ENCODE data around the gene ETV5.

Gene ETV5

GRCh38 chr3:186115239-186115996 is 6.5 kb upstream of the ETV5 start:
- 96% methylated on average over 12 of the region's 15 CpGs for WGBS (ENCODE audit: insufficient coverage)
- Histone ChIP-seq H3K27me3 (replicated peaks in 2 of 5; ENCODE audit: control insufficient read depth in 4 of 5, insufficient read depth in 5 of 5, low read length in 4 of 5) (peaks cover 5 to 14% (median 5%) of the 10 kb centered on the region in 5 experiments), H3K4me3 (ENCODE audit: control insufficient read depth in 1 of 7, extremely low read depth in 1 of 7, insufficient read depth in 4 of 7, low read depth in 2 of 7, low read length in 6 of 7) (no peak overlapping the region), H3K36me3 (ENCODE audit: control insufficient read depth in 4 of 4, insufficient read depth in 4 of 4, low read length in 3 of 4) (no peaks in the 10 kb centered on the region), H3K9me3 (ENCODE audit: control extremely low read depth in 1 of 5, control insufficient read depth in 4 of 5, insufficient read depth in 2 of 5, low read depth in 1 of 5, low read length in 4 of 5) (no peaks in the 10 kb centered on the region), H3K4me1 (ENCODE audit: control extremely low read depth in 1 of 4, control insufficient read depth in 4 of 4, insufficient read depth in 4 of 4, low read length in 3 of 4) (peaks cover 3 to 15% (median 12%) of the 10 kb centered on the region in 4 experiments), H3K27ac (ENCODE audit: insufficient read depth in 1 of 2, low read depth in 1 of 2, low read length in 2 of 2, poor library complexity in 1 of 2, severe bottlenecking in 2 of 2) (no peak overlapping the region)
- ChIA-PET POLR2A (no interaction called here), CTCF (no interaction called here)
- no peak for DNase-seq

- H3K4me1 ChIP-seq (ENCODE audit: control extremely low read depth in 1 of 4, control insufficient read depth in 4 of 4, insufficient read depth in 4 of 4, low read length in 3 of 4): peaks cover 11 to 48% (median 42%) of the 10 kb centered on the region in 4 experiments
- peaks cover 7 to 31% (median 11%) of the 10 kb centered on the region in 5 experiments for H3K27me3 ChIP-seq (replicated peaks in 2 of 5; ENCODE audit: control insufficient read depth in 4 of 5, insufficient read depth in 5 of 5, low read length in 4 of 5)
- H3K4me3 ChIP-seq (ENCODE audit: control insufficient read depth in 1 of 7, extremely low read depth in 1 of 7, insufficient read depth in 4 of 7, low read depth in 2 of 7, low read length in 6 of 7): no peak overlapping the region
- H3K27ac ChIP-seq (ENCODE audit: insufficient read depth in 1 of 2, low read depth in 1 of 2, low read length in 2 of 2, poor library complexity in 1 of 2, severe bottlenecking in 2 of 2): no peak overlapping the region
- no peaks in the 10 kb centered on the region for H3K9me3 ChIP-seq (ENCODE audit: control extremely low read depth in 1 of 5, control insufficient read depth in 4 of 5, insufficient read depth in 2 of 5, low read depth in 1 of 5, low read length in 4 of 5)
- DNase-seq: peak; percentile 58 to 81 (median 75)
- 47% methylated on average over 8 of the region's 12 CpGs for WGBS (ENCODE audit: insufficient coverage)
- CTCF ChIA-PET: interaction anchor here (1.1 to 2.8 kb wide), 3 partner anchors 12 to 41 kb away, joined by 3 to 11 read pairs (median 5); no protein-coding TSS in a partner anchor
- H3K36me3 ChIP-seq (ENCODE audit: control insufficient read depth in 4 of 4, insufficient read depth in 4 of 4, low read length in 3 of 4): no peaks in the 10 kb centered on the region
- POLR2A ChIA-PET: interaction anchor here (0.9 kb wide), 1 partner anchor 10 kb away, joined by 3 read pairs; no protein-coding TSS in a partner anchor
Observed at GRCh38 chr3:186110975-186111974, 2.4 kb upstream of the ETV5 start.

- ChIA-PET CTCF (interaction anchor here (0.6 to 2.8 kb wide), 4 partner anchors 8 to 72 kb away, joined by 3 to 11 read pairs (median 5); no protein-coding TSS in a partner anchor), POLR2A (interaction anchor here (0.9 kb wide), 1 partner anchor 11 kb away, joined by 3 read pairs; no protein-coding TSS in a partner anchor)
- Histone ChIP-seq H3K27ac (ENCODE audit: insufficient read depth in 1 of 2, low read depth in 1 of 2, low read length in 2 of 2, poor library complexity in 1 of 2, severe bottlenecking in 2 of 2) (no peak overlapping the region), H3K36me3 (ENCODE audit: control insufficient read depth in 4 of 4, insufficient read depth in 4 of 4, low read length in 3 of 4) (no peaks in the 10 kb centered on the region), H3K27me3 (replicated peaks in 2 of 5; ENCODE audit: control insufficient read depth in 4 of 5, insufficient read depth in 5 of 5, low read length in 4 of 5) (peaks cover 7 to 41% (median 13%) of the 10 kb centered on the region in 5 experiments), H3K9me3 (ENCODE audit: control extremely low read depth in 1 of 5, control insufficient read depth in 4 of 5, insufficient read depth in 2 of 5, low read depth in 1 of 5, low read length in 4 of 5) (no peaks in the 10 kb centered on the region), H3K4me1 (ENCODE audit: control extremely low read depth in 1 of 4, control insufficient read depth in 4 of 4, insufficient read depth in 4 of 4, low read length in 3 of 4) (peaks cover 11 to 48% (median 42%) of the 10 kb centered on the region in 4 experiments), H3K4me3 (ENCODE audit: control insufficient read depth in 1 of 7, extremely low read depth in 1 of 7, insufficient read depth in 4 of 7, low read depth in 2 of 7, low read length in 6 of 7) (peak overlapping the region in 6 of 7 experiments; percentile 60 to 83 (median 73))
- DNase-seq: peak in 2 of 3 donors; percentile 37 to 50
- WGBS (ENCODE audit: insufficient coverage): 6% methylated on average over 20 of the region's 35 CpGs
Observed at GRCh38 chr3:186109897-186110803, 1.3 kb upstream of the ETV5 start.

- Histone ChIP-seq H3K36me3 (ENCODE audit: control insufficient read depth in 4 of 4, insufficient read depth in 4 of 4, low read length in 3 of 4) (no peaks in the 10 kb centered on the region), H3K9me3 (ENCODE audit: control extremely low read depth in 1 of 5, control insufficient read depth in 4 of 5, insufficient read depth in 2 of 5, low read depth in 1 of 5, low read length in 4 of 5) (no peaks in the 10 kb centered on the region), H3K4me3 (ENCODE audit: control insufficient read depth in 1 of 7, extremely low read depth in 1 of 7, insufficient read depth in 4 of 7, low read depth in 2 of 7, low read length in 6 of 7) (peak overlapping the region; percentile 41 to 80 (median 73)), H3K27ac (ENCODE audit: insufficient read depth in 1 of 2, low read depth in 1 of 2, low read length in 2 of 2, poor library complexity in 1 of 2, severe bottlenecking in 2 of 2) (no peak overlapping the region), H3K27me3 (replicated peaks in 2 of 5; ENCODE audit: control insufficient read depth in 4 of 5, insufficient read depth in 5 of 5, low read length in 4 of 5) (peaks cover 4 to 36% (median 13%) of the 10 kb centered on the region in 5 experiments), H3K4me1 (ENCODE audit: control extremely low read depth in 1 of 4, control insufficient read depth in 4 of 4, insufficient read depth in 4 of 4, low read length in 3 of 4) (peaks cover 11 to 48% (median 42%) of the 10 kb centered on the region in 4 experiments)
- ChIA-PET CTCF (interaction anchor here (2.8 kb wide), 1 partner anchor 10 kb away, joined by 11 read pairs; no protein-coding TSS in a partner anchor), POLR2A (interaction anchor here (0.7 to 1.3 kb wide), 3 partner anchors 77 to 675 kb away, joined by 3 read pairs; partner anchors contain the start of gene EIF4A2)
- 0% methylated on average over 50 of the region's 69 CpGs for WGBS (ENCODE audit: insufficient coverage)
- peak; percentile 52 to 78 (median 71) for DNase-seq
Observed at GRCh38 chr3:186108106-186108940, 566 bp downstream of the ETV5 start.

GRCh38 chr3:186107215-186108105 is 1.4 kb downstream of the ETV5 start:
- DNase-seq: peak; percentile 47 to 77 (median 66)
- POLR2A ChIA-PET: interaction anchor here (0.7 to 1.3 kb wide), 2 partner anchors 78 to 479 kb away, joined by 3 read pairs; no protein-coding TSS in a partner anchor
- Histone ChIP-seq H3K4me3 (ENCODE audit: control insufficient read depth in 1 of 7, extremely low read depth in 1 of 7, insufficient read depth in 4 of 7, low read depth in 2 of 7, low read length in 6 of 7) (peak overlapping the region; percentile 41 to 80 (median 73)), H3K27ac (ENCODE audit: insufficient read depth in 1 of 2, low read depth in 1 of 2, low read length in 2 of 2, poor library complexity in 1 of 2, severe bottlenecking in 2 of 2) (no peak overlapping the region), H3K36me3 (ENCODE audit: control insufficient read depth in 4 of 4, insufficient read depth in 4 of 4, low read length in 3 of 4) (no peaks in the 10 kb centered on the region), H3K4me1 (ENCODE audit: control extremely low read depth in 1 of 4, control insufficient read depth in 4 of 4, insufficient read depth in 4 of 4, low read length in 3 of 4) (peaks cover 11 to 48% (median 42%) of the 10 kb centered on the region in 4 experiments), H3K27me3 (replicated peaks in 2 of 5; ENCODE audit: control insufficient read depth in 4 of 5, insufficient read depth in 5 of 5, low read length in 4 of 5) (peaks cover 4 to 35% (median 11%) of the 10 kb centered on the region in 5 experiments), H3K9me3 (ENCODE audit: control extremely low read depth in 1 of 5, control insufficient read depth in 4 of 5, insufficient read depth in 2 of 5, low read depth in 1 of 5, low read length in 4 of 5) (no peaks in the 10 kb centered on the region)
- CTCF ChIA-PET: no interaction called here
- 0% methylated on average over 20 of the region's 45 CpGs for WGBS (ENCODE audit: insufficient coverage)
